ENCODE measurements around the gene ACAP3. TPM values are rescaled to one million over a fixed set of nuclear protein-coding genes. Genes with fewer than 3 reads are reported as not detected.

The ACAP3 gene
- polyA plus RNA-seq, 1 donor = 54.6 TPM

DNA sequence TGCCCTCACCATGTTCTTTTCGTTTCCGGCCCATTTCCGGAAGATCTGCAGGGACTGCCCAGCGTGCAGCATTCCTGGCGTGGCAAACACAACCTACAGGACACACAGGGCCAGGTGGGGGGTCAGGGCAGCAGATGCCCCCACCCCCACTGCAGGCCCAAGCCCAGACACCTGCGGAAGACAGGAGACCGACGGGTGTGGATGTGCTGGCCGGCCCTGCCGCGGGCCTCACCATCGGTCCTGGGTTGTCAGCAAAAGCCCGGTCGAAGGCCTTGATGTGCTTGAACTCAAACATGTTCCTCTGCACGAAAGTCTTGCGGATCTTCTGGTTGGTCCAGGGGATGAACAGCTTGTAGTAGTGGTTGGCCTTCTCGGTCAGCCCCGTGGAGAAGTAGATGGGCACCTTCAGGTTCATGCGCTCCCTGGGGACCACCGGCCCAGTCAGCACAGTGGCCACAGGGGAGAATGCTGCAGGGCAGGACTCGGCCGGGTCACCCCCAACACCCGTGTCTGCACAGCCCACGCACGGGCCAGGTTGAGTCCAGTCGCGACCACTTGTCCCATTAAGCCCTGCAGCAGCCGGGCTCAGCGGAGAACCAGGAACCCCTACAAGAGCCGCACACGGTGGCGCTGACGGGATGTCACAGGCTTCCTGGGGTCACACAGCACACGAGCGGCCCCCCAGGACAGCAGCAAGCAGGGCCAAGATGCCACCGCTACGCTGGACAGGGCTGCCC lies 5.9 kb upstream of the ACAP3 start:
- no peak for DNase-seq

DNA sequence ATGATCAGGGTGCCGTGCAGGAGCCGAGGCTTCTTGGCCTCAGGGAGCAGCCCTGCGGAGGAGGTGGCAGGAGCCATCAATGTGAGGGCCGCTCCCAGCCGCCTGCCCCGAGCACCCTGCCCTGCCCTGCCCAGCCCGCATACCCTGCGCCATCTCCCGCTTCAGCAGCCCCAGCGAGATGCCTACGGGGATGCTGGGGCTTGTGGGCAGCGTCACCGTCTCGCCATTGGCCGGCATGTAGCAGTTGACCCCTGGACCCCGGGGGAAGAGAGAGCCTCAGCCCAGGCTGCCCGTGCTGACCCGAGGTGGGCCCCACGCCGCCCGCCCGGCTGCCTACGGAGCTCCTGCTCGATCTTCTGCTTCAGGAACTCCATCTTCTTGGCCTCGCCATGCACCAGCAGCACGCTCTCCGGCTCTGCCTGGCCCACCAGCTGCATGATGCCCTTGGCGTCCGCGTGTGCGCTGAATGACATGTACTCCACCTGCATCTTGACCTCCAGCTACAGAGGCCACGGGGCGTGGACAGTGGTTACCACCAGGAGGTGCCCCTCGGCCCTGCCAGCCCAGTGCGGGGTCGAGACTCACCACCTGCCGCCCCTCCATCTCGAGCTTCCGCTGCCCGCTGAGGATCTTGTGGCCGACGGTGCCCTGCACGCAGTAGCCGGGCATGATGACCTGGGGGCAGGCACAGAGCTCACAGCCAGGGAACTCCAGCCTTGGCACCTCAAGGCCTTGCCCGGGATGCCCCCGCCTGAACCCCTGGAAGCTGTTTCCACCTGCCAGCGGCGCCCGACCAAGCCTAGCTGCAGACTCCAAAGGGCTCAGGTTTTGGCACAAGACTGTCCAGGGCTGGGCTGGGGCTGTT lies 5.0 kb upstream of the ACAP3 start:
- DNase-seq = no peak

DNA sequence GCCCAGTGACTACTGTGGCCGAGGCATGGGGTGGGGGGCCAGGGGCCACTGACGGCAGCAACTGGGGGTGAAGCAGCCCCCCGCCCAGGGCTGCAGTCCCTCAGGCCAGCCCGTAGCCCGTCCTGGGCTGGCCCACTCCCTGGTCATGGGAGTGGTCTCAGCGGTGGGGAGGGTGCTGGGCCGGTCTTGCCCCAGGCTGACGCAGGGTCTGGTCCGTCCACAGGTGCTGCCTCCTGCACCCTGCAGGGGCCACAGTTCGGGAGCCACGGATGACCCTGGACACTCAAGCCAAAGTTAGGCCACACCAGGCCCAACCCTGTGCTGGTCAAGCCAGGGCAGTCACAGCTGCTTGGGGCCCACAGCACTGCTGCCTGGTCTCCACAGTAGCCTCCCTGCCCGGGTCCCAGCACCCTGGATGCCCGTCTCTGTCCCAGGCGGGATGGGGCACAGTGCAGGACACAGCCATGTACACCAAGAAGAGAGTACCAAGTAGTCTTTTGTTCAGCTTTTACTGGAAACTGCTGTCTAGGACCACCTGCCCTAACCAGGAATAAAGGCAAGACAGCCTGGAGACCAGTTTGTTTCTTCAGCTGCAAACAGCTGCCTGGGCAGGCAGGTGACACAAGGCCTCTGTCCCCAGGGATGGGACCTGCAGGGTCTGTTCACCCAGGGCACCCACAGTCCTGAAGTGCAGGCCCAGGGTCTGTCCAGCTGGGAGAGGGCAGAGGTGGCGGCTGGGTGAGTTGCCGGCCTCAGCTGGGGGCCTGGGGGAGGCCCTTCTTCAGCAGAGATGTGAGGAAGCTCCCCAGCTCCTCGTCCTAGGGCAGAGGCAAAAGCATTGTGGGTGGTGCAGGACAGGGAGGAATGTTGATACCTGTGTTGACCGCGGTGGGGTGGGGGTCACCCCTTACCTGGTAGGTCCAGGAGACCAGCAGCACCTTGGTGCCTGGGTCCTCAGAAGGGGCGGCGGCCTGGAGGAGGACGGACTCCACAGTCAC lies 3.7 kb upstream of the ACAP3 start:
- DNase-seq = no peak

- DNase-seq = no peak
Measured at GRCh38 chr1:1310476-1311053, 2.8 kb upstream of the ACAP3 start.

- DNase-seq = no peak
Measured at GRCh38 chr1:1310109-1310385, 2.3 kb upstream of the ACAP3 start.

DNA sequence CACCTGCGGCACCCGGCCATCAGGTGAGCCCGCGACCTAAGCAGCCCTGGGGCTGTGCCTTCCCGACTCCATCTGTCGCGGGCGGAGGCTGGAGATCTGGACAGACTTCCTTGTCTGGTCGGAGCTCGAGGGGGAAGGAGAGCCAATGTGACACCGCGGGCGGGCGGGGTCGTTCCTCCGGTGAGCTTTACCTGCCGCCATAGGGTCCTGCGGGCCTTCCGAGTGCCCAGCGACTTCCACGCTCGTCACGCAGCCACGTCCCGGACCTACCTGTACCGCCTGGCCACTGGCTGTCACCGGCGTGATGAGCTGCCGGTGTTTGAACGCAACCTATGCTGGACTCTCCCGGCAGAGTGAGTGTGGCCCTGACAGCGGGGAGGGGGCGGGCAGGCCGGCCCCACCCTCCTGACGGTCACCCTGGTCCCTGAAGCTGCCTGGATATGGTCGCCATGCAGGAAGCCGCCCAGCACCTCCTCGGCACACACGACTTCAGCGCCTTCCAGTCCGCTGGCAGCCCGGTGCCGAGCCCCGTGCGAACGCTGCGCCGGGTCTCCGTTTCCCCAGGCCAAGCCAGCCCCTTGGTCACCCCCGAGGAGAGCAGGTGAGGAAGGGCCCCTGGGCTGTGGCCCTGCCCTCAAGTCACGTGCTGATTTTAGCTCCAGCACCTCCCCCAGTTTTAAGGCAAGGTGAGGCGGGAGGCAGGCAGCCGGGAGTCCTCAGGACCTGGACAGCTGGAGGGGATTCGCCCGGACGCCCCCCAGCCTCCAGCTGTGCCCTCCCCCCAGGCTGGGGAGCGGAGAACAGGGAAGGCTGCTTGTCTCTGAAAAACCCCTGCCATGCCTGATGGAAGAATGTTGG lies 1.8 kb upstream of the ACAP3 start:
- no peak for DNase-seq

DNA sequence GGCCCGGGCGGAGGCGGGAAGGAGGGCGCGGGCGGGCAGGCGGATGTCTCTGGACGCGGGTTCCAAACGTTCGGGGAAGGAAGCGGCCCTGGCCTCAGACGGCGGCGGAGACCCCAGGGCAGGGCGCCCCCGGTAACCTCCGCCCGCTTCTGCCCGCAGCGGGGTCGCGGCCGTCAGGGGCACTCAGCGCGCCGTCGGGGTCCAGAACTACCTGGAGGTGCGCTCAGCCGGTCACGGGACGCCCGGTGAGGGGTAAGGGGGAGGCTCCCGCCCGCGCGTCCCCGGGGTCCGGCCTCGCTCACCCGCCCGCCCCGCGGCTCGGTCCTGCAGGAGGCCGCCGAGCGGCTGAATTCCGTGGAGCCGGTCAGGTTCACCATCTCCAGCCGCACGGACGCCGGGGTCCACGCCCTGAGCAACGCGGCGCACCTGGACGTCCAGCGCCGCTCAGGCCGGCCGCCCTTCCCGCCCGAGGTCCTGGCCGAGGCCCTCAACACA lies 1.1 kb upstream of the ACAP3 start:
- no peak for DNase-seq

DNA sequence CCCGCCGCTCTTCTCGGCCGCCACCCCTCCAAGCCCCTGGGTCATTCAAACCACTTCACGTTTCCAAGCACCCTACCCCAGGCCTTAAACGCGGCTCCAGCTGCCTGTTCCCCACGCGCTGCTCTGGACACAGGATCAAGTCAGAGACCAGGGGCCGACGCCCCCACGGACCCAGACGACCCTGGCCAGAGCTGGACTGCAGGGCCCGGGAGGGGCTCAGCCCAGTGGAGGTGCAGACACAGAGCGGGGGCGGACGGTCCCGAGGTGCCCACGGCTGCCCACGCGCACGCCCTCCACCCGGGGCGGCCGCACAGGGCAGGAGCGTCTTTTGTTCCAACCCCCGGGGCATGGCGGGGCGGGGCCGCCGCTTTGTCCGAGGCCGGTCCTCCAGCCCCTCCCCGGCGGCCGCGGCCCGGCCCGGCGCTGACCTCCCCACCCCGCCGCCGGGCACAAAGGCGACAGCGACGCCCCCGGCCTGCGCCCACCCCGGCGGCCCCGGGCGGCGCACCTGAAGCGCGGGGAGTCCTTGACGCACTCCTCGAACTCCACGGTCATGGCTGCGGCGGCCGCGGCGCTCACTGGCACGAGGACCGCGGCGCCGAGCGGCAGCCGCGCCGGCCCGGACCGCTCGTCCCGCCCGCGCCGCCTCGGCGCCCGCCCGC lies 338 bp downstream of the ACAP3 start:
- no peak for DNase-seq

GRCh38 chr1:1306661-1307260 lies 969 bp downstream of the ACAP3 start:
- no peak for DNase-seq

- no peak for DNase-seq
Measured at GRCh38 chr1:1306070-1306660, 1.6 kb downstream of the ACAP3 start.

DNA sequence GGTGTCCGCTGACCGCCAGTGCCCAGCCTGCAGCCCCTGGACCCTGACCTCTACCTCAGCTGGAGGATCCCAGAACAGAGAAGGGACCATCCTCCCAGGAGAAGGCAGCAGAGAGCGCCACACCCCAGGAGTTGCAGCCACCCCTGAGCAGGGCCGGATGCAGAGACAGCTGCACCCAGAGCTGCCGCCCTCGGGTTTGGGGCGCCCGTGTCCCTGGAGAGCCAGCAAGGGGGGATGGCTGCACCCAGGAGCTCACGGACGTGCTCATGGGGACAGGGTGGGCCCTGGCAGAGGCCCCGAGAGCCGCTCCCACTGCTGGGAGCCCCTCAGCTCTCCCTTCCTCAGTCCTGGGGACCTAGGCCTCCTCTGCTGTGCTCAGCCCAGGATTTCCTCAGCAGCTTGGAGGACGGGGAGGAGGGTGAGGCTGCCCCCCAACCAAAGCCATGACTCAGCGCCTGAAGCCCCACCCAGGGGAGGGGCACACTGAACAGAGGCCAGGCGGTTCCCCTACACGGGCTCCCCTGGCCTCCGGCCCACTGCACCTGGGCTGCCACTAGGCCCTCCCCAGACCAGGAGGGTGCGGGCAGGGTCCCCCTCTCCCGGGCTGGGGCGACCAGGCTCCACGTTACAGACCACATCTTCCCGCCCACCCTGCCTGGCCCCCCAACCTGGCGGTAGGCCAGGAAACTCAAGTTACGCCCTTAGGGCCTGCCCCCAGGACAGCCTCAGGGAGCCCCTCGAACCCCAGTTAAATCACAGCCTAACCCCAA lies 2.2 kb downstream of the ACAP3 start:
- peak; percentile 59 for DNase-seq

DNA sequence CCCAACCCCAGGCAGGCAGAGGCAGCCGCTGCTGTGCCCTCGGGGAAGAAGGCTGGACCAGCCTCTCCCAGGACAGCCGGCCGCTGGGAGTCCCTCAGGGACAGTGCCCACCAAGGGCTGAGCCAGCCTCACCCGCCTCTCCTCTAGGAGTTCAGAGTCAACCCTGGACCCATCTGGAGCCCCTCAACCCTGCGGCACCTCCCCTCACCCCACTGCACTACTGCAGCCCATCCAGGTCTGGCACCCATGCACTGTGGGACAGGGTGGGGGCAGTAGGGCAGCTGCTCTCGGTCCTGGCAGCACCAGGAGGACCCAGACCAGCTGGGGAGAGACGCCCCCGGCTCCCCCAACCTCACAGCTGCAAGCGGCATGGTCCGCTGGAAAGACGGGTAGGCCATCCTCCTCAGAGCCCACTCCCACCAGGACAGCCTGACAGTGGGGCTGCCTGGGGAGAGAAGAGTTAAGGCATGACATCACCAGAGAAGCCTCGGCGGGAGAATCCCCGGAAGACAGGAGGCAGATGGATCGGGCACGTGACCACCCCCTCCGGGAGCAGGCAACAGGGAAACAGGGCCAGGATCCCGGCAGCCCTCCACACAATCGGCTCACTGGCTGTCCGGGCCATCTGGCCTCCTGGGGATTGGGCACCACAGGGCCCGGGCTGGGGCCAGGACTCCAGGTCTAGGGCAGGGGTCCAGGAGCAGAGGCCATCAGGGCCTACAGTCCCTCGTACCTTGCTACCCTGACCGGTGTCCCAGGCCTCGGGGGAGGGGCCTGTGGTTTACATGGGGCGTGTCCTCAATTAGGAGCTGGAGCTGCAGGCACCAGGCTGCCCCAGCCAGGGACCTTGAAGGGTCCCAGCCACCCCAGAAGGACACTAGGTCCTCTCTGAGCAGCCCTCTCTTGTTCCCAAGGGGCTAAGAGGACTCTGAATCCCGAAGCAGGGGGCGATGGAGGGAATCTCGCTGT lies 3.1 kb downstream of the ACAP3 start:
- DNase-seq = peak; percentile 49

DNA sequence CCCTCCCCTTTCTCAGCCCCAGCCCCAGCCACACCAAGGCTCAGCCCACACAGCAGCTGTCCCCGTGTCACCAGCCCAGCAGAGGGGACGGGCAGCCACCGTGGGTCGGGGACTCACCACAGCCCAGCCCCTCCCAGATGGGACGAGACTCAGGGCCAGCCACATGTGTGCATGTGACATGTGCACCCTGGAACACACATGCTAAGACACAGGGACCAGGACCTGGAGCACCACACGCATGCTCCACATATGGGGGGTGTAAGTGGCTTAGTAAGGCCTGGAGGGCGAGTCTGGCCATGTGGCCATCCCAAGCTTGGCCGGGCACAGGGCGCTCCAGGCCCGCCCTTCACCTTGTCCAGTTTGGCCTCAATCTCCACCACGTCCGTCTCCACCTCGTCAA lies 4.0 kb downstream of the ACAP3 start:
- DNase-seq = no peak

- no peak for DNase-seq
Measured at GRCh38 chr1:1302951-1303509, 4.7 kb downstream of the ACAP3 start.

DNA sequence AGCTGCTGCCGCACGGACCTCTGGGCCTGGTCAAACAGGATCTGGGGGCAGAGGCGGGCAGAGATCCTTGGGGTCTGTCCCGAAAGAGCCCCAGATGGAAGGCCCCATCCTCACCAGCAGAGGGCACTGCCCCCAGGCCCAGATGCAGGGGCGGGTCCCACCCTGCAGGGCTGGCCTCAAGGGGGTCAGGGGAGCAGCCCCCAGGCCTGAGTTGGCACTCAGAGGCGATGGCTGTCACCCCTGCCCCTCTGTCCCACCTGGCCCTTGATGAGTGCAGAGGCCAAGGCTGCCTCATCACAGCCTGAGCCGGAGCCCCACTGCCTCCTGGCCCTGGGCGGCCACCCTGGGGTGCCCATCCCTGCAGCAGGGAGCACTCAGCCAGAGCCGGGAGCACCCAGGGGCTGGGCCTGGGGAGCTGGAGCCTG lies 5.7 kb downstream of the ACAP3 start:
- DNase-seq = no peak

DNA sequence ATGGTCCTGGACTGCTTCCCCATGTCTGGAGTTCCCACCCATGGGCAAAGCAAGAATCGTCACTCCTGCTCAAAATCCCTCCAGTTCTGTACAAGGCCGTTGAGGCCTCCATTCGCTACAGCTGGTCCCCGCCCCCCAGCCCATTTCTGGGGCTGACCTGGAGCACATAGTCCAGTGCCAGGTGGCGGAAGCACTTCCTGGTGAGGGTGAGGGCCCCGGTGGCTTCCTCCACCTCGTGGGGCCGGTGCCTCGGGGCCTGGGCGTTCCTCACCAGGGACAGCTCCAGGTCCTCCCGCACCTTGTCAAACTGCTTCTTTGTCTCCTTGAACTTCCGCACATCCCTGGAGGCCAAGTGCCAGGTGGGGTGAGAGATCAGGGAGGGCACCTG lies 7.4 kb downstream of the ACAP3 start:
- no peak for DNase-seq

- no peak for DNase-seq
Measured at GRCh38 chr1:1299686-1300351, 7.9 kb downstream of the ACAP3 start.

Data from hindlimb muscle (tissue), 1 donor.